ENCODE data around the gene PRDM16. TPM values are rescaled to one million over a fixed set of nuclear protein-coding genes. Genes with fewer than 3 reads are reported as not detected.
A peak's percentile ranks its signal among the peaks of the same experiment; 100 is the strongest.

The PRDM16 gene
- polyA plus RNA-seq, 2 of the 4 experiments (the other 2 are of a cell fraction): 0.03 to 0.35 TPM

DNA sequence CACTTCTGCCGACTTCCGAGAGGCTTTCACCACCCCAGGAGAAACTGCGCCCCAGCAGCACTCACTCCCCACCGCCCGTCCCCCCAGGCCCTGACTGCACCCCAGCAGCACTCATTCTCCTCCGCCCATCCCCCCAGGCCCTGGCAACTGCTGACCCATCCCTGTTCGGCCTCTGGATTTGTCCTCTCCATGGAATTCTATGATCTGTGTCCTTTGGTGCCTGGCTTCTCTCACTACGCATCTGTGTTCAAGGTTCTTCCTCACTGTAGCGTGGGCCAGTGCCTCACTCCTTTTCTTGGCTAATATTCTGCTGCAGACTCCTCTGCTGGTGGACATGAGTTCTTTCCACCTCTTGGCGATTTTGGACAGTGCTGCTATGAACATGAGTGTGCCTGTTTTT lies 263.7 kb downstream of the PRDM16 start:
- TF ChIP-seq, protein P1, sequence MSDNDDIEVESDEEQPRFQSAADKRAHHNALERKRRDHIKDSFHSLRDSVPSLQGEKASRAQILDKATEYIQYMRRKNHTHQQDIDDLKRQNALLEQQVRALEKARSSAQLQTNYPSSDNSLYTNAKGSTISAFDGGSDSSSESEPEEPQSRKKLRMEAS (IDR thresholded peaks at IDR 0.05): no peak
- TF ChIP-seq JUN (IDR thresholded peaks at IDR 0.05) (no peak), KDM1A (IDR thresholded peaks at IDR 0.05; ENCODE audit: low read depth) (no peak), HOXB13 (CRISPR knock-in tag; IDR thresholded peaks at IDR 0.05; ENCODE audit: low read depth) (no peak), CEBPB (IDR thresholded peaks at IDR 0.05) (no peak), RFX5 (IDR thresholded peaks at IDR 0.05) (0 out of 2 replicates have a peak, but pooled peaks have one; percentile 42), JUNB (IDR thresholded peaks at IDR 0.05) (no peak)
- TF ChIP-seq, protein P2, sequence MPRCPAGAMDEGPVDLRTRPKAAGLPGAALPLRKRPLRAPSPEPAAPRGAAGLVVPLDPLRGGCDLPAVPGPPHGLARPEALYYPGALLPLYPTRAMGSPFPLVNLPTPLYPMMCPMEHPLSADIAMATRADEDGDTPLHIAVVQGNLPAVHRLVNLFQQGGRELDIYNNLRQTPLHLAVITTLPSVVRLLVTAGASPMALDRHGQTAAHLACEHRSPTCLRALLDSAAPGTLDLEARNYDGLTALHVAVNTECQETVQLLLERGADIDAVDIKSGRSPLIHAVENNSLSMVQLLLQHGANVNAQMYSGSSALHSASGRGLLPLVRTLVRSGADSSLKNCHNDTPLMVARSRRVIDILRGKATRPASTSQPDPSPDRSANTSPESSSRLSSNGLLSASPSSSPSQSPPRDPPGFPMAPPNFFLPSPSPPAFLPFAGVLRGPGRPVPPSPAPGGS (IDR thresholded peaks at IDR 0.05): no peak
- no peak for FAIRE-seq
- Histone ChIP-seq H3K9me3 (no peaks in the 10 kb centered on the region), H3K4me3 (no peak overlapping the region), H3K4me1 (no peaks in the 10 kb centered on the region), H3K4me2 (no peak overlapping the region), H3K27ac (no peak overlapping the region)
- ChIA-PET POLR2A (no interaction called here), CTCF (no interaction called here)
- 72% methylated on average over 8 of the region's 10 CpGs for WGBS (ENCODE audit: missing lambda C conversion rate)
- ATAC-seq: no peak
- no peak for DNase-seq (ENCODE audit: low read depth in 1 of 2, low spot score in 1 of 2)

DNA sequence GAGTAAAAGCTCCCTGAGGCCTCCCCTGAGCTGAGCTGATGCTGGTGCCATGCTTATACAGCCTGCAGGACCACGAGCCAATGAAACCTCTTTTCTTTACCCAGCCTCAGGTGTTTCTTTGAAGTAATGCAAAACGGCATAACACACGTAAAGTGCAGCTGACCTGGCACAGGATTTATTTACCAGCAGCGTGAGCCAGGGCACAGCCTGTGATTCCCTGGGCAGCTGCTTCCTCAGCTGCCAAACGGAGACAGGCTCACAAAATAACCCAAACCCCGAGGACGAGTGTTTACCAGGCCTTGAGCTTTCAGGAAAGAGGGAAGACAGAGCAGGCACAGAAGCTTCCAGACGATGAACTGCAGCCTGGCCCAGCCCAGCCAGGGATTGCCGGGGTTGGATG lies 264.9 kb downstream of the PRDM16 start:
- no peak overlapping the region for H3K4me3 ChIP-seq
- 26% methylated on average over 6 of the region's 9 CpGs for WGBS (ENCODE audit: missing lambda C conversion rate)
- ChIA-PET POLR2A (no interaction called here), CTCF (no interaction called here)
- TF ChIP-seq CHD2 (IDR thresholded peaks at IDR 0.05; ENCODE audit: low read length, partially characterized antibody) (no peak), CEBPB (IDR thresholded peaks at IDR 0.05) (no peak), JUNB (IDR thresholded peaks at IDR 0.05) (no peak), EHMT2 (IDR thresholded peaks at IDR 0.05; ENCODE audit: low read depth) (no peak), POLR2A (IDR thresholded peaks at IDR 0.05; ENCODE audit: low read length) (no peak), CBX2 (IDR thresholded peaks at IDR 0.05; ENCODE audit: borderline replicate concordance, low read depth) (no peak), ZFP36 (IDR thresholded peaks at IDR 0.05; ENCODE audit: borderline replicate concordance, partially characterized antibody) (no peak)
- ATAC-seq (no peak), FAIRE-seq (no peak), DNase-seq (ENCODE audit: low read depth in 1 of 2, low spot score in 1 of 2) (no peak)
- no peaks in the 10 kb centered on the region for H3K9me3 ChIP-seq
- H3K4me1 ChIP-seq: no peaks in the 10 kb centered on the region
- H3K4me2 ChIP-seq: no peak overlapping the region
- H3K27ac ChIP-seq: no peak overlapping the region

DNA sequence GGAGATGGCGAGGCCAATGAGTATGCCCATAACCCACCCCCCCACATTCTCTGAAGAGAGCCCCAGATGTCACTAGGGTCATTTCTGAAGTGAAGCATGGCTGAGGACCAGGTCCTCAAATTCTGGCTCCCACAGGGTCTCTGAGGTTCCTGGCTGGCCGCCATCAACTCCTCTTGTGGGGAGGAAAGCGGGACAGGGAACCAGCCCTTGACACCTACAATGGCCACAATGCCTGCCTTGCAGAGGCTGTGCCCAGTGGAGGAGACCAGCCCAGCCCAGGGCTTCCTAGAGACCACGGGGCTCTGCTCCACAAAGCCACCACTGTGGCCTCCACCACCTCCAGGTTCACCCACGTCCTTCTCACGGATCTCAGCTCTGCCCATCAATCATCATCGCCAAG lies 265.4 kb downstream of the PRDM16 start:
- ChIA-PET POLR2A (no interaction called here), CTCF (no interaction called here)
- no peaks in the 10 kb centered on the region for H3K4me1 ChIP-seq
- TF ChIP-seq KDM5A (IDR thresholded peaks at IDR 0.05) (no peak), EP300 (IDR thresholded peaks at IDR 0.05) (no peak), CEBPB (IDR thresholded peaks at IDR 0.05) (no peak), CBX8 (IDR thresholded peaks at IDR 0.05) (no peak), KDM1A (IDR thresholded peaks at IDR 0.05; ENCODE audit: low read depth) (no peak), HOXA7 (CRISPR knock-in tag; IDR thresholded peaks at IDR 0.05) (no peak), GATA3 (IDR thresholded peaks at IDR 0.05; ENCODE audit: borderline replicate concordance) (no peak), FOXS1 (CRISPR knock-in tag; IDR thresholded peaks at IDR 0.05) (no peak), JUN (IDR thresholded peaks at IDR 0.05) (no peak), RCOR1 (IDR thresholded peaks at IDR 0.05; ENCODE audit: low read depth, low read length) (no peak)
- TF ChIP-seq, protein P3, sequence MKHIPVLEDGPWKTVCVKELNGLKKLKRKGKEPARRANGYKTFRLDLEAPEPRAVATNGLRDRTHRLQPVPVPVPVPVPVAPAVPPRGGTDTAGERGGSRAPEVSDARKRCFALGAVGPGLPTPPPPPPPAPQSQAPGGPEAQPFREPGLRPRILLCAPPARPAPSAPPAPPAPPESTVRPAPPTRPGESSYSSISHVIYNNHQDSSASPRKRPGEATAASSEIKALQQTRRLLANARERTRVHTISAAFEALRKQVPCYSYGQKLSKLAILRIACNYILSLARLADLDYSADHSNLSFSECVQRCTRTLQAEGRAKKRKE (CRISPR knock-in tag; IDR thresholded peaks at IDR 0.05; ENCODE audit: low read depth): no peak
- WGBS (ENCODE audit: missing lambda C conversion rate): 40% methylated on average over 5 of the region's 7 CpGs
- ATAC-seq (no peak), DNase-seq (ENCODE audit: low read depth in 1 of 2, low spot score in 1 of 2) (no peak), FAIRE-seq (no peak)
- H3K9me3 ChIP-seq: no peaks in the 10 kb centered on the region
- no peak overlapping the region for H3K27ac ChIP-seq
- no peak overlapping the region for H3K4me3 ChIP-seq
- H3K4me2 ChIP-seq: no peak overlapping the region

Measured in A549 (cell line).